K562 (cell line): ENCODE results near the gene ASGR1.

Source experiments
- GABPB1 ChIP-seq: sonication (generic); formaldehyde crosslinking; IDR thresholded peaks from 2 replicates; pipeline ENCODE4 v1.8.0; 2022; ENCODE audit warnings: mild to moderate bottlenecking, missing genetic modification reagents
- ZNF274 ChIP-seq: IDR thresholded peaks from 2 replicates; pipeline ENCODE4 v1.6.1; 2011; ENCODE audit warnings: low read depth, mild to moderate bottlenecking, low read length, moderate library complexity, borderline replicate concordance

DNA sequence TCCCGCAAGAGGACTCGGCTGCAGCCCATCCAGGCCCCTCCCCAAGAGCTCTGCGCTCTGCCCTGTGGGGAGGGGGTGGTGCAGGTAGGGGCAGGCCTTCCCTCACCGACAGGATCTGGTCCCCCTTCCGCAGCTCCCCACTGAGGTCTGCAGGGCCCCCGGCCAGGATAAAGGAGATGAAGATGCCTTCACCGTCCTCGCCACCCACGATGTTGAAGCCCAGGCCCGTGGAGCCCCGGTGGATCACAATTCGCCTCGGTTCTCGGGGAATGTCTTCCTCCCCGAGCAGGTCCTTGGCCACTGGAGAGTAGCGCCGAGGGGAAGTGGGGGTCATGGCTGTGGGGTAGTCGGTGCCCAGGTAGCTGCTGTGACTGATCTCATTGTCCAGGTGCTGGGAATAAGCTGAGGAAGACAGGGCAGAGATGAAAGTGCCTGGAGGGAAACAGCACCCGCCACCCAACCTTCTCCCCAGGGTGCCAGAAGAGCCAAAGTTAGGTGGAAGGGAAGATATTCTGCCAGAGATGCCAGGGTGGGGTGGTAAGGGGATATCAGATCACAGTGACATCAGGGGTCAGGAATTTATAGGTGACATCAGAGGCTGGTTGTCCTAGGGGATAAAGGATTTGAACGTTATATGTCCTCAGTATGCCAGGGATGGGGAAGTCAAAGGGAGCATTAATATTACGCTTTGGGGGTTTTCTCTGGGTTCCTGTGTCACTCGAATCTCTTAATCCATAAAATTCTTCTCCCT lies 17.7 kb upstream of the ASGR1 start:
- TF ChIP-seq ZNF274 (no peak), GABPB1 (no peak)
